ENCODE data around the gene KLHL29.

DNA sequence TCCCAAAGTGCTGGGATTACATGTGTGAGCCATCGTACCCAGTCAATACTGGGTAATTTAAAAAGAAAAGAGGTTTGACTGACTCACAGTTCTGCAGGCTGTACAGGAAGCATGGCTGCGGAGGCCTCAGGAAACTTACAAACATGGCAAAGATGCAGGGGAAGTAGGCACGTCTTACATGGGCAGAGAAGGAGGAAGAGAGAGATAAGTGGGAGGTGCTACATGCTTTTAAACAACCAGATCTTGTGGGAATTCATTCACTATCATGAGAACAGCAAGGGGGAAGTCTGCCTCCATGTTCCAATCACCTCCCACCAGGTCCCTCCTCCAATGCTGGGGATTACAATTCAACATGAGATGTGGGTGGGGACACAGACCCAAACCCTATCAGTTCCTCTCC lies 349.4 kb downstream of the KLHL29 start:
- no peak for TF ChIP-seq EZH2 (IDR thresholded peaks at IDR 0.05; ENCODE audit: borderline replicate concordance, low read depth, low read length, poor library complexity, severe bottlenecking)
- TF ChIP-seq, protein P1, sequence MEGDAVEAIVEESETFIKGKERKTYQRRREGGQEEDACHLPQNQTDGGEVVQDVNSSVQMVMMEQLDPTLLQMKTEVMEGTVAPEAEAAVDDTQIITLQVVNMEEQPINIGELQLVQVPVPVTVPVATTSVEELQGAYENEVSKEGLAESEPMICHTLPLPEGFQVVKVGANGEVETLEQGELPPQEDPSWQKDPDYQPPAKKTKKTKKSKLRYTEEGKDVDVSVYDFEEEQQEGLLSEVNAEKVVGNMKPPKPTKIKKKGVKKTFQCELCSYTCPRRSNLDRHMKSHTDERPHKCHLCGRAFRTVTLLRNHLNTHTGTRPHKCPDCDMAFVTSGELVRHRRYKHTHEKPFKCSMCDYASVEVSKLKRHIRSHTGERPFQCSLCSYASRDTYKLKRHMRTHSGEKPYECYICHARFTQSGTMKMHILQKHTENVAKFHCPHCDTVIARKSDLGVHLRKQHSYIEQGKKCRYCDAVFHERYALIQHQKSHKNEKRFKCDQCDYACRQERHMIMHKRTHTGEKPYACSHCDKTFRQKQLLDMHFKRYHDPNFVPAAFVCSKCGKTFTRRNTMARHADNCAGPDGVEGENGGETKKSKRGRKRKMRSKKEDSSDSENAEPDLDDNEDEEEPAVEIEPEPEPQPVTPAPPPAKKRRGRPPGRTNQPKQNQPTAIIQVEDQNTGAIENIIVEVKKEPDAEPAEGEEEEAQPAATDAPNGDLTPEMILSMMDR (conservative IDR thresholded peaks at IDR 0.05; ENCODE audit: low read depth, low read length): no peak
